ENCODE results near the gene NUPR2.
"Not testable (repeated sequence)": the region's sequence is repeated elsewhere in the genome, so short reads cannot be mapped to it uniquely, and the experiment has no call there.

- TF ChIP-seq CTCF (IDR thresholded peaks at IDR 0.05 in 8 of 11, conservative IDR thresholded peaks at IDR 0.05 in 3 of 11); POLR2A (IDR thresholded peaks at IDR 0.05); POLR2AphosphoS5 (IDR thresholded peaks at IDR 0.05): not testable (repeated sequence)
Observed at GRCh38 chr7:56066376-56066775, 49.8 kb downstream of the NUPR2 start.
